ENCODE results near the gene HARS1.
"Not testable (repeated sequence)": the region's sequence is repeated elsewhere in the genome, so short reads cannot be mapped to it uniquely, and the experiment has no call there.

The HARS1 gene

GRCh38 chr5:140633021-140633471 lies 58.1 kb downstream of the HARS1 start, which contains the start of gene CD14:
Gene CD14, minus strand, starts transcription at chr5:140633175. Its CDS starts 104 bp downstream, at chr5:140633071.
- no peak for DNase-seq (ENCODE audit: low read depth)

- peak; percentile 24 for DNase-seq (ENCODE audit: low read depth)
Observed at GRCh38 chr5:140632366-140633020, 58.7 kb downstream of the HARS1 start.

GRCh38 chr5:140631831-140632365 lies 59.3 kb downstream of the HARS1 start:
- DNase-seq (ENCODE audit: low read depth) = no peak

- DNase-seq (ENCODE audit: low read depth) = no peak
Observed at GRCh38 chr5:140631036-140631417, 60.1 kb downstream of the HARS1 start.

- DNase-seq (ENCODE audit: low read depth) = no peak
Observed at GRCh38 chr5:140630292-140631035, 60.7 kb downstream of the HARS1 start.

GRCh38 chr5:140628711-140629110 lies 62.5 kb downstream of the HARS1 start:
- no peak for DNase-seq (ENCODE audit: low read depth)

- DNase-seq (ENCODE audit: low read depth) = no peak
Observed at GRCh38 chr5:140627972-140628371, 63.2 kb downstream of the HARS1 start.

- DNase-seq (ENCODE audit: low read depth) = not testable (repeated sequence)
Observed at GRCh38 chr5:140624886-140625285, 66.3 kb downstream of the HARS1 start.

Data from stimulated activated CD8-positive, alpha-beta memory T cell treated with anti-CD3 and anti-CD28 coated beads, Interleukin-12 subunit alpha, Interleukin-12 subunit beta, amount 100 ng/mL, for 4 hours (primary cell).